Hair follicle dermal papilla cell (primary cell): ENCODE results near the gene NLRX1. TPM values are rescaled to one million over a fixed set of nuclear protein-coding genes. Genes with fewer than 3 reads are reported as not detected.

Experiments used
- total RNA-seq: library from RNA; depleted of rRNA; stranded (reverse); fragments of >200 nt; gene quantifications from 2 replicates; pipeline ENCODE4 v1.2.3, GENCODE V29; 2012

Gene NLRX1
- 27.7 and 28.7 TPM in 2 replicates for total RNA-seq

GRCh38 chr11:119168471-119169281, at the start of gene NLRX1:
NLRX1 (plus strand) TSS chr11:119168725; CDS start chr11:119171404, 2,679 bp downstream.

GRCh38 chr11:119121008-119121810, 47.3 kb upstream of the NLRX1 start, which contains the start of gene HINFP:
HINFP (plus strand) TSS chr11:119121580; CDS start chr11:119126945, 5,365 bp downstream.

GRCh38 chr11:119149018-119149785, 19.3 kb upstream of the NLRX1 start, which contains the start of gene ABCG4:
ABCG4 (plus strand) TSS chr11:119149052; CDS start chr11:119149966, 914 bp downstream.

GRCh38 chr11:119205574-119206510, 37.3 kb downstream of the NLRX1 start, which contains the start of gene CBL:
CBL (plus strand) TSS chr11:119206339; CDS start chr11:119206418, 79 bp downstream.

Other genes starting within 250 kb of the NLRX1 start
- gene BCL9L, start 242.8 kb upstream of the NLRX1 start, total RNA-seq = 60.5 and 63.8 TPM in 2 replicates
- gene UPK2, start 212.4 kb upstream of the NLRX1 start, total RNA-seq = not detected in 2 replicates
- gene FOXR1, start 197.0 kb upstream of the NLRX1 start, total RNA-seq = not detected in 2 replicates
- 24.5 and 26.4 TPM in 2 replicates for gene CENATAC, start 170.6 kb upstream of the NLRX1 start, total RNA-seq
- 360 and 436 TPM in 2 replicates for gene RPS25, start 150.4 kb upstream of the NLRX1 start, total RNA-seq
- gene TRAPPC4, start 150.0 kb upstream of the NLRX1 start, total RNA-seq = 36.9 and 38.5 TPM in 2 replicates
- gene SLC37A4, start 137.8 kb upstream of the NLRX1 start, total RNA-seq = 10.7 and 11.8 TPM in 2 replicates
- gene HYOU1, start 111.5 kb upstream of the NLRX1 start, total RNA-seq = 110 and 138 TPM in 2 replicates
- 29.4 and 31.7 TPM in 2 replicates for gene VPS11, start 100.9 kb upstream of the NLRX1 start, total RNA-seq
- gene HMBS, start 83.8 kb upstream of the NLRX1 start, total RNA-seq = 7.3 and 9.7 TPM in 2 replicates
- gene DPAGT1, start 66.9 kb upstream of the NLRX1 start, total RNA-seq = 15.1 and 20.1 TPM in 2 replicates
- 2.8 and 4.4 TPM in 2 replicates for gene C2CD2L, start 61.4 kb upstream of the NLRX1 start, total RNA-seq
- gene HINFP, start 47.1 kb upstream of the NLRX1 start, total RNA-seq = 18.0 and 25.3 TPM in 2 replicates
- 0.12 and 0.32 TPM in 2 replicates for gene ABCG4, start 19.7 kb upstream of the NLRX1 start, total RNA-seq
- not detected in 2 replicates for gene NHERF4, start 16.8 kb downstream of the NLRX1 start, total RNA-seq
- gene CBL, start 37.6 kb downstream of the NLRX1 start, total RNA-seq = 12.5 and 16.2 TPM in 2 replicates
- 20.0 and 60.7 TPM in 2 replicates for gene MCAM, start 148.4 kb downstream of the NLRX1 start, total RNA-seq
- 3.5 and 4.1 TPM in 2 replicates for gene RNF26, start 165.8 kb downstream of the NLRX1 start, total RNA-seq
- 28.6 and 30.8 TPM in 2 replicates for gene C1QTNF5, start 172.2 kb downstream of the NLRX1 start, total RNA-seq
- gene MFRP, start 178.0 kb downstream of the NLRX1 start, total RNA-seq = under 0.01 and 0.12 TPM in 2 replicates
- 0.24 and 0.32 TPM in 2 replicates for gene USP2, start 213.0 kb downstream of the NLRX1 start, total RNA-seq